ENCODE data around the gene MSL3B.
"Not testable (repeated sequence)": the region's sequence is repeated elsewhere in the genome, so short reads cannot be mapped to it uniquely, and the experiment has no call there.

Gene MSL3B

GRCh38 chr2:233867993-233868532 is at the start of gene MSL3B:
Gene MSL3B, minus strand, starts transcription at chr2:233868386.
- Mint-ChIP-seq H3K9me3 (peaks cover 23% of the 10 kb centered on the region), H3K36me3 (ENCODE audit: low read depth) (peaks cover 19% of the 10 kb centered on the region), H3K4me3 (peak within 1 kb of the TSS; percentile 94), H3K27me3 (ENCODE audit: low read depth) (peaks cover 27% of the 10 kb centered on the region), H3K27ac (peak within 1 kb of the TSS; percentile 89), H3K4me1 (ENCODE audit: low read depth) (peaks cover 17% of the 10 kb centered on the region)

GRCh38 chr2:233917116-233917515 is 48.9 kb upstream of the MSL3B start, which contains the start of gene TRPM8:
Gene TRPM8, plus strand, starts transcription at chr2:233917373. Its CDS starts 9,165 bp downstream, at chr2:233926538.
- Mint-ChIP-seq H3K9me3 (no peaks in the 10 kb centered on the region), H3K27me3 (ENCODE audit: low read depth) (peaks cover 18% of the 10 kb centered on the region), H3K27ac (no peak within 1 kb of the TSS), H3K4me3 (no peak within 1 kb of the TSS), H3K4me1 (ENCODE audit: low read depth) (peaks cover 7% of the 10 kb centered on the region), H3K36me3 (ENCODE audit: low read depth) (no peaks in the 10 kb centered on the region)

- Mint-ChIP-seq H3K9me3 (no peaks in the 10 kb centered on the region), H3K4me3 (no peak overlapping the region), H3K27ac (no peak overlapping the region), H3K36me3 (ENCODE audit: low read depth) (no peaks in the 10 kb centered on the region), H3K4me1 (ENCODE audit: low read depth) (peaks cover 3% of the 10 kb centered on the region), H3K27me3 (ENCODE audit: low read depth) (peaks cover 14% of the 10 kb centered on the region)
Measured at GRCh38 chr2:233915128-233915527, 46.9 kb upstream of the MSL3B start.

GRCh38 chr2:233912691-233913423 is 44.7 kb upstream of the MSL3B start:
- no peak overlapping the region for H3K27ac Mint-ChIP-seq
- no peaks in the 10 kb centered on the region for H3K9me3 Mint-ChIP-seq
- H3K4me3 Mint-ChIP-seq: no peak overlapping the region
- peaks cover 14% of the 10 kb centered on the region for H3K27me3 Mint-ChIP-seq (ENCODE audit: low read depth)
- H3K36me3 Mint-ChIP-seq (ENCODE audit: low read depth): no peaks in the 10 kb centered on the region
- no peaks in the 10 kb centered on the region for H3K4me1 Mint-ChIP-seq (ENCODE audit: low read depth)

GRCh38 chr2:233907627-233908026 is 39.4 kb upstream of the MSL3B start:
- no peaks in the 10 kb centered on the region for H3K36me3 Mint-ChIP-seq (ENCODE audit: low read depth)
- no peaks in the 10 kb centered on the region for H3K9me3 Mint-ChIP-seq
- peaks cover 4% of the 10 kb centered on the region for H3K27me3 Mint-ChIP-seq (ENCODE audit: low read depth)
- no peaks in the 10 kb centered on the region for H3K4me1 Mint-ChIP-seq (ENCODE audit: low read depth)
- no peak overlapping the region for H3K27ac Mint-ChIP-seq
- no peak overlapping the region for H3K4me3 Mint-ChIP-seq

- Mint-ChIP-seq H3K4me1 (ENCODE audit: low read depth) (no peaks in the 10 kb centered on the region), H3K27ac (no peak overlapping the region), H3K27me3 (ENCODE audit: low read depth) (peaks cover 10% of the 10 kb centered on the region), H3K36me3 (ENCODE audit: low read depth) (no peaks in the 10 kb centered on the region), H3K9me3 (no peaks in the 10 kb centered on the region), H3K4me3 (no peak overlapping the region)
Measured at GRCh38 chr2:233905945-233906344, 37.8 kb upstream of the MSL3B start.

- Mint-ChIP-seq H3K4me3 (no peak overlapping the region), H3K36me3 (ENCODE audit: low read depth) (no peaks in the 10 kb centered on the region), H3K9me3 (no peaks in the 10 kb centered on the region), H3K4me1 (ENCODE audit: low read depth) (no peaks in the 10 kb centered on the region), H3K27ac (no peak overlapping the region), H3K27me3 (ENCODE audit: low read depth) (peaks cover 30% of the 10 kb centered on the region)
Measured at GRCh38 chr2:233901884-233902283, 33.7 kb upstream of the MSL3B start.

GRCh38 chr2:233901367-233901766 is 33.2 kb upstream of the MSL3B start:
- Mint-ChIP-seq H3K27me3 (ENCODE audit: low read depth) (peaks cover 30% of the 10 kb centered on the region), H3K36me3 (ENCODE audit: low read depth) (no peaks in the 10 kb centered on the region), H3K4me3 (no peak overlapping the region), H3K9me3 (no peaks in the 10 kb centered on the region), H3K27ac (no peak overlapping the region), H3K4me1 (ENCODE audit: low read depth) (no peaks in the 10 kb centered on the region)

- not testable (repeated sequence) for H3K27ac Mint-ChIP-seq; H3K4me3 Mint-ChIP-seq; H3K36me3 Mint-ChIP-seq (ENCODE audit: low read depth); H3K9me3 Mint-ChIP-seq; H3K4me1 Mint-ChIP-seq (ENCODE audit: low read depth)
- peaks cover 26% of the 10 kb centered on the region for H3K27me3 Mint-ChIP-seq (ENCODE audit: low read depth)
Measured at GRCh38 chr2:233896253-233896652, 28.1 kb upstream of the MSL3B start.

- Mint-ChIP-seq H3K4me1 (ENCODE audit: low read depth) (no peaks in the 10 kb centered on the region), H3K36me3 (ENCODE audit: low read depth) (no peaks in the 10 kb centered on the region), H3K27me3 (ENCODE audit: low read depth) (peaks cover 23% of the 10 kb centered on the region), H3K9me3 (no peaks in the 10 kb centered on the region), H3K27ac (no peak overlapping the region), H3K4me3 (no peak overlapping the region)
Measured at GRCh38 chr2:233892793-233893192, 24.6 kb upstream of the MSL3B start.

- Mint-ChIP-seq H3K4me3 (no peak overlapping the region), H3K27me3 (ENCODE audit: low read depth) (peaks cover 23% of the 10 kb centered on the region), H3K36me3 (ENCODE audit: low read depth) (peaks cover 3% of the 10 kb centered on the region), H3K9me3 (peaks cover 29% of the 10 kb centered on the region), H3K27ac (no peak overlapping the region), H3K4me1 (ENCODE audit: low read depth) (no peaks in the 10 kb centered on the region)
Measured at GRCh38 chr2:233882353-233882752, 14.2 kb upstream of the MSL3B start.

GRCh38 chr2:233872125-233872524 is 3.9 kb upstream of the MSL3B start:
- H3K4me3 Mint-ChIP-seq; H3K27ac Mint-ChIP-seq; H3K4me1 Mint-ChIP-seq (ENCODE audit: low read depth); H3K36me3 Mint-ChIP-seq (ENCODE audit: low read depth): not testable (repeated sequence)
- H3K27me3 Mint-ChIP-seq (ENCODE audit: low read depth): peaks cover 46% of the 10 kb centered on the region
- peaks cover 19% of the 10 kb centered on the region for H3K9me3 Mint-ChIP-seq

GRCh38 chr2:233871432-233871831 is 3.2 kb upstream of the MSL3B start:
- Mint-ChIP-seq H3K36me3 (ENCODE audit: low read depth) (peaks cover 13% of the 10 kb centered on the region), H3K4me3 (no peak overlapping the region), H3K27ac (no peak overlapping the region), H3K9me3 (peaks cover 23% of the 10 kb centered on the region), H3K4me1 (ENCODE audit: low read depth) (peaks cover 7% of the 10 kb centered on the region), H3K27me3 (ENCODE audit: low read depth) (peaks cover 45% of the 10 kb centered on the region)

GRCh38 chr2:233866479-233866878 is 1.7 kb downstream of the MSL3B start:
- Mint-ChIP-seq H3K36me3 (ENCODE audit: low read depth) (peaks cover 19% of the 10 kb centered on the region), H3K4me3 (no peak overlapping the region)

GRCh38 chr2:233865838-233866237 is 2.3 kb downstream of the MSL3B start:
- Mint-ChIP-seq H3K9me3 (peaks cover 21% of the 10 kb centered on the region), H3K27me3 (ENCODE audit: low read depth) (peaks cover 7% of the 10 kb centered on the region), H3K4me3 (no peak overlapping the region), H3K36me3 (ENCODE audit: low read depth) (peaks cover 19% of the 10 kb centered on the region), H3K4me1 (ENCODE audit: low read depth) (peaks cover 17% of the 10 kb centered on the region), H3K27ac (no peak overlapping the region)

More at GRCh38 chr2:233866479-233866878, 1.7 kb downstream of the MSL3B start:
- Mint-ChIP-seq H3K4me1 (ENCODE audit: low read depth) (peaks cover 17% of the 10 kb centered on the region), H3K9me3 (peaks cover 23% of the 10 kb centered on the region), H3K27me3 (ENCODE audit: low read depth) (peaks cover 14% of the 10 kb centered on the region), H3K27ac (no peak overlapping the region)

Data from T-helper 1 cell treated with Interleukin-12 subunit alpha and Interleukin-12 subunit beta and Interleukin-4 antibody, amounts not matched to agents 30 μg/mL and 1 μg/mL, for 36 hours (primary cell).